ENCODE data around the gene ZNF35. TPM values are rescaled to one million over a fixed set of nuclear protein-coding genes. Genes with fewer than 3 reads are reported as not detected.

ZNF35 gene
- total RNA-seq, 1 donor from 2014 or later: 12.0 TPM

DNA sequence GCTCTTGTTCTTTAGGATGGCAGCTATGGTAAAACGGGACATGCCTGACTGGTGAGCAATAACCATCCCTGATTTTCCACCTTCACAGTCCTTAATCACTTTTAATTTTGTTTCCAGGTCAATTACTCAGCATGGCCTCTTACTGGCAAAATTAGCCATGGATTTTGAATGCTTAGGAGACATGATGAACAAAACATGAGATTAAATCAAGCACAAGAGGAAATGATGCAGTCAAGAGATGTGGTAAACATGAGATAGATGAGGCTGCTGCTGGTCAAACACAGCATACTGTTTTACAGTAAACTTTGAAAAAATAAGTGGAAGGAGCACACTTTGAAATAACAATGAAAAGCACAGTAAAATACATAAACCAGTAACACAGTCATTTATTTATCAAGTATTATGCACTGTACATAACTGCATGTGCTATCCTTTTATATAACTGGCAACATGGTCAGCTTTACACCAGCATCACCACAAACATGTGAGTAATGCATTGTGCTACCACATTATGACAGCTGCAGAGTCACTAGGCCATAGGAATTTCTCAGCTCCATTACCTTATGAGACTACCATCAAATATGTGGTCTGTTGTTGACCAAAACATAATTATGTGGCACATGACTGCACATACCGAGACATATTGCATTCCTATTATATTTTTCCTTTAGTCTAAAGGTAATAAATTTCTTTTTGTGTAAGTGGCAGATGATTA lies 33.8 kb downstream of the ZNF35 start:
- no peak for DNase-seq (ENCODE audit: extremely low read depth, low read depth, low spot score)

- DNase-seq (ENCODE audit: extremely low read depth, low read depth, low spot score): peak; percentile 18
Measured at GRCh38 chr3:44685128-44685800, 36.7 kb downstream of the ZNF35 start.

- no peak for DNase-seq (ENCODE audit: extremely low read depth, low read depth, low spot score)
Measured at GRCh38 chr3:44687898-44688297, 39.4 kb downstream of the ZNF35 start.

Other genes starting within 250 kb of the ZNF35 start
- gene ZNF445, start 171.1 kb upstream of the ZNF35 start, total RNA-seq: 5.1 and 8.9 TPM in 2 replicates
- 1.2 and 1.9 TPM in 2 replicates for gene ZKSCAN7, start 93.5 kb upstream of the ZNF35 start, total RNA-seq
- gene ZNF660, start 63.8 kb upstream of the ZNF35 start, total RNA-seq: 0.63 and 0.88 TPM in 2 replicates
- gene ZNF197, start 23.7 kb upstream of the ZNF35 start, total RNA-seq: 10.4 and 11.1 TPM in 2 replicates
- 2.6 and 3.2 TPM in 2 replicates for gene ZNF502, start 63.9 kb downstream of the ZNF35 start, total RNA-seq
- gene ZNF501, start 80.9 kb downstream of the ZNF35 start, total RNA-seq: 2.2 and 4.0 TPM in 2 replicates
- gene KIAA1143, start 112.9 kb downstream of the ZNF35 start, total RNA-seq: 16.7 and 18.1 TPM in 2 replicates
- 0.92 and 3.7 TPM in 2 replicates for gene KIF15, start 113.1 kb downstream of the ZNF35 start, total RNA-seq
- gene TMEM42, start 213.2 kb downstream of the ZNF35 start, total RNA-seq: 14.5 and 17.1 TPM in 2 replicates
- gene TGM4, start 225.9 kb downstream of the ZNF35 start, total RNA-seq: not detected in 2 replicates

All from glomerular endothelial cell (primary cell).